DND-41 (cell line): ENCODE measurements around the gene PIM1.

ENCODE experiments used
- ATAC-seq: fragments of 200-7000 bp; cut with Tn5 transposase; 3 replicates; pipeline ENCODE4 v1.9.1; 2021; ENCODE audit warnings: low read depth; ENCODE audit not compliant: insufficient read depth
- DNase-seq: peaks from one replicate; pipeline ENCODE4 v3.0.0-alpha.2; 2020
- H2AFZ ChIP-seq: 2 replicates; pipeline ENCODE4 v1.6.0; 2012; ENCODE audit warnings: low read depth, low read length
- H3K27ac ChIP-seq: 2 replicates; pipeline ENCODE4 v1.5.1; 2012; ENCODE audit warnings: low read length, inconsistent platforms
- H3K27me3 ChIP-seq: fragments of 200-600 bp; sonication (generic); 2 replicates; pipeline ENCODE4 v1.6.0; 2012; ENCODE audit warnings: low read length, mild to moderate bottlenecking, inconsistent platforms; ENCODE audit not compliant: insufficient read depth, poor library complexity
- H3K36me3 ChIP-seq: 2 replicates; pipeline ENCODE4 v1.5.1; 2012; ENCODE audit warnings: low read length, inconsistent platforms; ENCODE audit not compliant: insufficient read depth
- H3K4me1 ChIP-seq: 2 replicates; pipeline ENCODE4 v1.5.1; 2012; ENCODE audit warnings: mild to moderate bottlenecking, low read length; ENCODE audit not compliant: insufficient read depth
- H3K4me2 ChIP-seq: 2 replicates; pipeline ENCODE4 v1.6.0; 2012; ENCODE audit warnings: mild to moderate bottlenecking, moderate library complexity, low read length, inconsistent platforms; ENCODE audit not compliant: insufficient read depth
- H3K4me3 ChIP-seq, 2 experiments: fragments of 200-600 bp in 1 of 2; shearing (Covaris generic) in 1 of 2; 2 replicates each; pipeline ENCODE4 v1.5.1; 2012 to 2016; ENCODE audit warnings: inconsistent platforms in 2 of 2, low read length in 2 of 2, mild to moderate bottlenecking in 2 of 2, low read depth in 1 of 2, moderate library complexity in 1 of 2
- H3K79me2 ChIP-seq: 2 replicates; pipeline ENCODE4 v1.6.0; 2012; ENCODE audit warnings: low read length, inconsistent platforms; ENCODE audit not compliant: insufficient read depth
- H3K9ac ChIP-seq: 2 replicates; pipeline ENCODE4 v1.6.0; 2012; ENCODE audit warnings: low read depth, mild to moderate bottlenecking, inconsistent platforms, low read length, moderate library complexity
- H3K9me3 ChIP-seq: 2 replicates; pipeline ENCODE4 v1.5.1; 2012; ENCODE audit warnings: low read length, moderate library complexity, mild to moderate bottlenecking, inconsistent platforms; ENCODE audit not compliant: insufficient read depth, severe bottlenecking
- H4K20me1 ChIP-seq: 2 replicates; pipeline ENCODE4 v1.6.0; 2012; ENCODE audit warnings: low read length; ENCODE audit not compliant: insufficient read depth
- CTCF ChIP-seq: IDR thresholded peaks from 2 replicates; pipeline ENCODE4 v1.5.1; 2012; ENCODE audit warnings: borderline replicate concordance, low read length, moderate library complexity, mild to moderate bottlenecking; ENCODE audit not compliant: poor library complexity, severe bottlenecking; ENCODE audit errors: extremely low read depth
- EZH2 ChIP-seq: IDR thresholded peaks from 3 replicates; pipeline ENCODE4 v1.6.1; 2012; ENCODE audit warnings: borderline replicate concordance, low read depth, mild to moderate bottlenecking, moderate library complexity, low read length, inconsistent platforms; ENCODE audit not compliant: severe bottlenecking

The PIM1 gene

GRCh38 chr6:37123957-37124729 lies 45.8 kb upstream of the PIM1 start:
- H3K4me1 ChIP-seq, result no peaks in the 10 kb centered on the region
- no peak overlapping the region for H2AFZ ChIP-seq
- TF ChIP-seq CTCF, result no peak
- no peak for TF ChIP-seq EZH2
- no peaks in the 10 kb centered on the region for H3K79me2 ChIP-seq
- no peaks in the 10 kb centered on the region for H3K27me3 ChIP-seq
- no peaks in the 10 kb centered on the region for H4K20me1 ChIP-seq
- H3K9me3 ChIP-seq, result no peaks in the 10 kb centered on the region
- no peaks in the 10 kb centered on the region for H3K36me3 ChIP-seq
- no peak overlapping the region for H3K27ac ChIP-seq
- H3K9ac ChIP-seq, result no peak overlapping the region
- H3K4me2 ChIP-seq, result no peak overlapping the region
- DNase-seq (no peak), ATAC-seq (no peak)
- no peak overlapping the region for H3K4me3 ChIP-seq

GRCh38 chr6:37125774-37126492 lies 44.0 kb upstream of the PIM1 start:
- DNase-seq (no peak), ATAC-seq (no peak)
- no peak for TF ChIP-seq CTCF
- TF ChIP-seq EZH2, result no peak
- Histone ChIP-seq H3K36me3 (no peaks in the 10 kb centered on the region), H2AFZ (no peak overlapping the region), H3K4me3 (no peak overlapping the region), H3K4me1 (no peaks in the 10 kb centered on the region), H3K27me3 (no peaks in the 10 kb centered on the region), H3K27ac (no peak overlapping the region), H3K9me3 (no peaks in the 10 kb centered on the region), H3K79me2 (no peaks in the 10 kb centered on the region), H4K20me1 (no peaks in the 10 kb centered on the region), H3K9ac (no peak overlapping the region), H3K4me2 (no peak overlapping the region)

- no peak for TF ChIP-seq CTCF
- no peak for TF ChIP-seq EZH2
- Histone ChIP-seq H3K27ac (no peak overlapping the region), H2AFZ (no peak overlapping the region), H3K79me2 (no peaks in the 10 kb centered on the region), H3K4me3 (no peak overlapping the region), H3K9me3 (no peaks in the 10 kb centered on the region), H4K20me1 (no peaks in the 10 kb centered on the region), H3K4me1 (no peaks in the 10 kb centered on the region), H3K36me3 (no peaks in the 10 kb centered on the region), H3K9ac (no peak overlapping the region), H3K4me2 (no peak overlapping the region), H3K27me3 (no peaks in the 10 kb centered on the region)
- DNase-seq (no peak), ATAC-seq (no peak)
Observed at GRCh38 chr6:37126493-37126958, 43.4 kb upstream of the PIM1 start.
